ENCODE results near the gene GRID2.
"Not testable (repeated sequence)": the region's sequence is repeated elsewhere in the genome, so short reads cannot be mapped to it uniquely, and the experiment has no call there.

Gene GRID2

DNA sequence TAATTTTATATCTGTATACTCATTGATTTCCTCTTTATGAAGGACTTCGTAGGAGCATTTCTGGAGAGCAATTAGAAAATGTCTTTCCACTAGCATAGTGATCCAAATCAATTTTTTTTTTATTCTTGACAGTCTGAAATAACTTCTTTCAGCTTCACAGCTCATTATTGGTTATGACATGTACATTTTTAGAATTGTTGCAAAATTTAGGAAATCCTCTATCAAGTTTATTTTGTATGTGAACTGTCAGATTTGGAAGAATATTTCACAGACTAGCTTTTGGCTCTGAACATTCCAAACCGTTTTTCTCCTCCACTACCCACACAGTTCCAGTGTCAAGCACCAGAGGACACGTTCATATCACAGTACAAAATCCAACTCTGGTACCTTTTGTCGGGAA, 1275.2 kb downstream of the GRID2 start:
- DNase-seq = no peak

DNA sequence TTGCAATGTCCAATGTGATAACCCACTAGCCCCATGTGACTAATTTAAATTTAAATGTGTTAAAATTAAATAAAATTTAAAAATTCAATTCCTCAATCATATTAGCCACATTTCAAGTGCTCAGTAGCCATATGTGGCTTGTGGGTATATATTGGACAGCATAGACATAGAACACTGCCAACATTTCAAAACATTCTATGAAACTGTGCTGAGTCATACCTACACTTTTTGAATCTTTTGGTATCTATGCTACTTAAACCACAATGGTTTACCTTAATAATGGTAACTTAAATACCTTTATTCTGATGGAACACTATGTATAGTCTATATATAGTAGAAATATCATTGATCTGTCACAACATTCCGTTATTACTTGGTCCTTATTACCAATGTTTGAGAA, 1301.4 kb downstream of the GRID2 start:
- DNase-seq = no peak

DNA sequence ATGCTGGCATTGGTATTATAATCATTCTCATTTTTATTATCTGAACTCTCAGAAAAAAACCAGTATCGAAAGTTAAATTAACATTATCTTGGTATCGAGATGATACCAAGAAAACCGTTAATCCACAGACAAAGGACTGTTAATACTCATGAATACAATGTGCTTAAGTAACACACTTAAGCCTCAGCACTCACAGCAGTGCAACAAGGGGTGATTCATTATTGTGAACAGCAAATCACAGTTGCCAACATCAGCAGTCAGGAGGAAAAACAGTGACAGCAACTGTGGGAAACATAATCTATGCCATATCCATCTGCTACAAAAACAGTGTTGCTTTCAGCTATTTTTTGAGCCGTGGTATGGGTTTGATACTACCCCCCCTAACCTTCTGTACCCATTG, 1313.8 kb downstream of the GRID2 start:
- no peak for DNase-seq

DNA sequence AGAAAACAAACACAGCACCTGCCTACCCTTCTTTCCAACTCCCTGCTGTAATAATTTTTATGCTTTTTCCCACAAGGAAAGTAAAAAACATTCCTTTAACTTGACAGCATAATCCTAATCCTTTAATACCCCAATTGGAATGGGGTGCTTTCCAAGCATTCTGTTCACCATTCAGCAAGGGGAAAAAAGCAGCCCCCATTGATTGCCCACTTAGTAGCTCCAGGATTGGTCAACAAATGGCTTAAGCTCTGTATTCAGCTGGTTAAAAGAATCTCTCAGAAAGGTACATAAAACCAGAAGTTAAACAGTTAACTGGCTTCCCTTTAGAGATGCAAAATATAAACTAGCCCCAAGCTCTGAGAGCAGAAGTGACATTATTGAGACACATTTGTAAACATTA, 1330.0 kb downstream of the GRID2 start:
- no peak for DNase-seq

DNA sequence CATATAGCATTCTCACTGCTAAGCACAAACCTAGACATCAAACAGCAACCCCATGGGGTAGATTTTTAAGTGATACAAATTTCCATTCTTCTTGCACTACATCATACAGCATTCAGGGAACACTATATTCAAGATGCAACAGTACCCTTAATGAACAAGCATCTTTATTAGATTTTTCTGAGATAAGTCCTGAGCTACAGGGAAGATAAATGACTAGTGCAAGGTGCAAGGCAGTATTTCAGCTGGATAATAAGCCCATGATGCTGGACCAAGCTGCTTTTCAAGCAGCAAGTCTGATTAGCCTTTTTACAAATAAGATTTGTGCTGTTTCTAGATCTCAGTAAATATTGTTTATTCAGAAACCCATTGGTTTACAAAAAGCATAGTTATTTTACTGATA, 1332.2 kb downstream of the GRID2 start:
- no peak for DNase-seq

DNA sequence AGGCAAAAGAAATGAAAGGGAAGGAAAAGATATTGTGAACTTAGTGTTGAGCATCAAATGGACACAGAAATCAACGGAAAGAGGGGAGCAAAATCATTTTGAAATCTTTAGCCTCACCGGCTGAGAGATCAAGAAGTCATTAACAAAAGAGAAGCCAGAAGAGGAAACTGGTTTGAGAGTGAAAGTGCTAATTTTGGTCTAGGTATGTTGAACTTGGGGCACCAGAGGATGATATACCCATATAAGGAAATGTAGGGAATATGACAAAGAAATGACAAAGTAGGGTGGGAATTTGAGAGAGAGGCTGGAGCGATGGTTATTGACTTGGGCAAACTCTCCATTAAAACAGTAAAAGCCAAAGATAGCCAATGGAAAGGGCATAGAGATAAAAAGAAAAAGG, 1341.4 kb downstream of the GRID2 start:
- DNase-seq = no peak

DNA sequence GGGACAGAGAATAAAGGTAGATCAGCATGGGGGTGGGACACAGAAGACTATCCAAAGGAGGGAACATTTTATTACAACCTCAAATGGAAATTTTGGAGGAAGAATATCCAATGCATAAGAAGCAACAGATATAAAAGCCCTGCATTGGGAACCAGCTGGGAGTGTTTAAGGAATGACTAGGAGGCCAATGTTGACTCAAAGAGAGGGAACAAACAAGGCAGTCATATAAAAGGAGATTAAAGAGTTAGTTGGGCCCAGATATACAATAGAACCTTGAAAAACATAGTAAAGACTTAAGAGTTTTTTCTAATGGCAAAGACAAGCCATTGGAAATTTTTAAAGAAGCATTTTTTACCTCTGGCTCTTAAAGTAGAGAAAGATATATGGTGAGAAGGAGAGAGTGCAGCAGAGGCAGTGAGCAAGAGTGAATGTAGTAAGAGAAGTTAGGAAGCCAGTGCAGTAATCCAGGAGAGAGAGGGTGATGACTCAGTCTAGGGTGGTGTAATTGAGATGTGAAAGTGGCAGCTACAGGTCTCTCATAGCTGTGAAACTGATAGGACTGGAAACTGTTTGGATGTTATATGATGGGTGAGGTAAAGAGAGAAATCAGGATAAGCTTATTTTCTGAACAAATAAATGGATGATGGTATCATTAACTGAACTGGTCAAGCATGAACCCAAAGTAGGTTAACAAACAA, 1342.6 kb downstream of the GRID2 start:
- DNase-seq = peak; percentile 76

DNA sequence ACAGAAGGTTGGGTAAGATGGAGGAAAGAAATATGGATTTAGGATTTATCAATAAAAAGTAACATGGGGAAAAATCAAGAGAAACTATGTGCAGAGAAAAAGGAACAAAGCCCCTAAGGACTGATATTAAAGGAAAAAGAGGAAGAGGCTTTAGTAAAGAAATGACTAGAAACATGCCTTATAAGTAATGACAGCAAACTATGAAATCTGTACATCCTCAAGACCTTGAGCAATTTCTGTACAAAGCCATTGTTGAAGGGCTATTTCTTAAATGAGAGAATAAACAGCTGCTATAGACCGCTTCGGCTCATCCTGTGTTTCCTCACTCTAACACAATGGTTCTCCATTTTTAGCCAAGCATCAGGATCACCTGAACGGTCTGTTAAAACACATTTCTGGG, 1344.5 kb downstream of the GRID2 start:
- DNase-seq = no peak

DNA sequence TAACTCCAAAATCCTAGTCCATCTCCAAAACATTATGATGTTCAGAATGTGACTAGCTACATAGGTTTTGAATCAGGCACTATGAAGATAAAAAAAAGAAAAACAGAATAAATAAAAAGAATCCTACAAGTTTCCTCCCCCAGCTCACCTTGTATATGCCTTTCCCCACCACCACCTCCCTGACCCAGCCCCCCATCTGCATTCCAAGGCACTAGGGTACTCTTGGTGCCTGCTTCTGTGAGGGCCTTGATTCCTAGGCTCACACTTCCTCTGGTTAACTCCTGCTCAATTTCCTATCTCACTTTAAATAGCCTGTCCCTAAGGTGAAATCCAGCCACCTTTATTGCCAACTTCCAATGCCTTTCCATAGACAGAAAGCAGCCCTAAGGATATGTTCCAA, 1346.1 kb downstream of the GRID2 start:
- no peak for DNase-seq

DNA sequence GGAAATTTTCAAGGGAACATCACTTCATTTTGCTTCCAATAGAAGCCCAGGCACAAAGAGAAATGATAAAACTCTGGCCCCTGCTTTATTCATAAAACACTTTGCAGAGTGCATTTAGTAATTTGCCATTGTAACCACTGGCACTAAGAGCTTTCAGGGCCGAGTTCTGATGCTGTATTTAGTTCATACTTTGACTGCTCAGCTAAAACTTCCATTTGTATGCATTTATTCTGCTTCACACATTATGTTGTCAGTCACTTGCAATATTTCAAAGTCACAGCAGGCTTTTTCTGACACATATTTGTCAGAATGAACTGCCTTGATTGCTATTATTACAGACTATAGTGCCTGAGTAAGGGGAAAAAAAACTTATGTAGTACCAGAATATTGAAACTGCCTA, 1350.4 kb downstream of the GRID2 start:
- no peak for DNase-seq

DNA sequence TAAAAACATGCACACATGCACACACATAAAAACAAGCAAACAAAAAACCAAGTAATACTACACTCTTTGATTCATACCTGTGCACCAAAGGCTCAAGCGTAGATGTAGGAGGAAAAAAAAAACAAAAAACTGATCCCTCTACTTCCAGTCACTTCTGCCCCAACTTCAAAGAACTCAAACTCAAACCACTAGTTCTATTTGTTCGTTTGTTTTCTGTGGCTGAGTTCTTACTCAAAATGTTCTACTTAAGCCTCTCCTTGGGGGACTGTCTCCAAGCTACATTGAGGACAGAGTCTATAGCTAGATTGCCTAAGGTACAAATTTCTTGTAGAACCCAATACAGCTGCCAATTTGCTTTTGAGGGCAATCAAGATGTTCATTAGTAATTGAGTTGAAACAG, 1353.8 kb downstream of the GRID2 start:
- DNase-seq = peak; percentile 16

DNA sequence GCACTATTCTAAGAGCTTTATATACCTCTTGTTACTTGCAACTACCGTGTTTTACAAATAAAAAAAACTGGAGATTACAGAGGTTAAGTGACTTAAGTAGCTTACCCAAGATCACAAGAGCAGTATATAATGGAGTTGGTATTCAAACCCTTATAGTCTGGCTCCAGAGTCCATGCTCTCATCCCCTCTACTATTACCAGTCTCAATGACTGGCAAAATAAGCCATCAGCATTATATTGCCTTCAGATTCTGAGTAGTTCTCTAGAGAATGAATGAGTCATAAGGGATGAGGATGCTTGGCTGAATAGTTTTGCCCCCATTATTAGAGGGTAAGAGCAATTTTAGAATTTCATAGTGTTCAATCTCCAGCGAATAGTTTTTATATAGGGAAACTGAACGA, 1354.7 kb downstream of the GRID2 start:
- DNase-seq = peak; percentile 12

DNA sequence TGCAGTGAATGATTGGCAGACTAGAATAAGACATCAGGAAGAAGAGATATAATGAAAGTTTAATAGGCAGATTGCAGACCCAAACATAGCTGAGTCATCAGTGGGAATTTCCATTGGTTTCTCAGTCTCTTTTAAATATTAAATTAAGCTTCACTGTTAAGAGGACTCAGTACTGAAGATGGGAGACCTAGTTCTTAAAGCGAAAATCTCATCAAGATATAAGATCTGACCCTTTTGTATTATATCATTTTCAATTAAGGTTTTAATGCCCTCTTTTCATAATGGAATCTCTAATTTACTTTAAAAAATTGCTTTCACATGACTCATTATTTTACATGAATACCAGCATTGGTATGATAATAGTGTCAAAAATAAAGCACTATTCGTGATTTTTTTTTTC, 1355.9 kb downstream of the GRID2 start:
- peak; percentile 14 for DNase-seq

DNA sequence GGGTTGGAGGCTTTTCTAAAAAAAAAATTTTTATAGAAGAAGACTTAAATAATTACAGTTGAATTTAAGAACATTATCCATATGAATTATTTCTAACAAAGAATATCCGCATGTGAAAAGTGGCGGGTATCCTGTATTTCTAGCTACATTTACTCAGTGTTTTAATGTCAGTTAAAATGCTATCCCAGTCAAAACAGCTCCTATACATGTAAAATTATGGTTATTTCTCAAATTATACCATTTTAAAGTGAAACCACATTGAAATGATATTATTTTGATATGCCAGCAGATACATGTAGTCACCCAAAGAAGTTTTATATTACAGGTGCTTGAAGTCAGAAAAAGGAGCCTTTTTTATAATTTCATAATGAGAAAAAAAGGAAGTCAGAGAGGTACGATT, 1356.3 kb downstream of the GRID2 start:
- DNase-seq = no peak

DNA sequence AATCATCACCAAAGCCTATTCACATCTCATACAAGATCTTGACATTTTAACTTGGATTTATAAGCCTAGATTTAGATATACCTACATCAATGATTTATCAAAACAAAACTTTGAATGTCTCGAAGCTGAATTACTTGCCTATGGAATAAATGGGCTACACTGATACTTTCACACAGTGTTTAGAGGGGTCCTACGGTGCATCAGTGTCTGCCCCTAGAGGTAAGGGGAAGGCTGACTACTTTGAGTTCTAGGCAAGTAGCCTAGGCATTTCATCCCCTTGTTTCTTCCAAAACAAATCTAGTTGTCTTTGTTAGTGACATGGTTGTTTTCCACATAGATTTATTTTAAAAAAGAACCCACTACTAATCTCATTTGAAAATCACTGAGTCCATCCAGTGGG, 1366.7 kb downstream of the GRID2 start:
- DNase-seq = no peak

DNA sequence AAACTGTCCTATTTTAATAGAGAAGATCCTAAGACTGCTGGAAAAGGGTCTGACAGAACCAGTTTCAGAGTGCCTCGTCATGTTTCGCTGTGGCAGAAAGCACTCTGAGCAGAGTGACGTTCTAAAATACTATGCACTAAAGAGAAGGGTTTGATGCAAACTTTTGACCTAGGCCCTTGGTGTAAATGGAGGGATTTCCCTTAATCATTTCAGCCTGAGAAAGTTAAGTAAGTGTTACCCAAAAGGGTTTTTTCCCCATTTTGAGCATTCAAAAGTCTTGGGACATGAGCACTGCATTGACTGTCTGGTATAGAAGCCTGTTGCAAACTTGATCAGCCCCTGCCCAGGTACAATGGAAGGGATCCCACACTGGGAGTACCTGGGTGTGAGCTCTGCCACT, 1367.3 kb downstream of the GRID2 start:
- DNase-seq = no peak

DNA sequence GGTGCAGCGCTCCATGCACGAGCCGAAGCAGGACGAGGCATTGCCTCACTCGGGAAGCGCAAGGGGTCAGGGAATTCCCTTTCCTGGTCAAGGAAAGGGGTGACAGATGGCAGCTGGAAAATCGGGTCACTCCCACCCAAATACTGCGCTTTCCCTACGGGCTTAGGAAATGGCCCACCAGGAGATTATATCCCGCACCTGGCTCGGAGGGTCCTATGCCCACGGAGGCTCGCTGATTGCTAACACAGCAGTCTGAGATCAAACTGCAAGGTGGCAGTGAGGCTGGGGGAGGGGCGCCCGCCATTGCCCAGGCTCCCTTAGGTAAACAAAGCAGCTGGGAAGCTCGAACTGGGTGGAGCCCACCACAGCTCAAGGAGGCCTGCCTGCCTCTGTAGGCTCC, 1373.2 kb downstream of the GRID2 start:
- DNase-seq = not testable (repeated sequence)

DNA sequence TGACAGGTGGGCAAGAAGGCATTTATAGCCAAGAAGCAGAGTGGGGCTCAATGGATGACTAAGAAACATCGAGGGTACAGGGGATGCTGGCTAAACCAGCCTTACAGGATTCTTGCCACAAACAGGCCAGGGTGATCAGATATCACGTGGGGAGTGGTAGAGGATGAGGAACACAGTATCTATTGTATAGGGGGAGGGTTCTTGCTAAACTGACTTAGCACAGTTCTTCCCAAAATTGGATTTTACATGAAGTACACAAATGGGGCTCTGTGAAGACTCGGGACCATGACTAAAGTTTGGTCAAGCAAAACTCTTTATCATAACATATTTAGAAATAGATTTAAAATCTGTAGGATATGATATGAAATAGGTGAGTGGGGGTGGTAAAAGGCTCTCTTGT, 1380.8 kb downstream of the GRID2 start:
- DNase-seq = no peak

DNA sequence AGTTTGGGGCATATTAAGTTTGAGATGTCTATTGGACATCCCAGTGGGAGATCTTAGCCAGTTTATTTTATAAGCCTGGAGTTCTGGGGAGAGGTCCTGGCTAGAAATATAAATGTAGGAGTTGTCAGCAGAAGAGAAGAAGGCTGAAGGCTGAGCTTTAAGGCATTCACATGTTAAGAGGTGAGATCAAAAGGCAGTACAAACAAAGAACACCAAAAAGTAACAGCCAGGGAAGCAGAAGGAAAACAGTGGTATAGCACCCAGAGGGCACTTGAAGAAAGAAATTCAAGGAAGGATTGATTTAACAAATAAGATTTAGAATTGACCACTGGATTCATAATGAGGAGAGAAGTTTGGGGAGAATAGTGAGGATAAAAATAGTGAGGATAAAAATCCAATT, 1383.5 kb downstream of the GRID2 start:
- DNase-seq = no peak

DNA sequence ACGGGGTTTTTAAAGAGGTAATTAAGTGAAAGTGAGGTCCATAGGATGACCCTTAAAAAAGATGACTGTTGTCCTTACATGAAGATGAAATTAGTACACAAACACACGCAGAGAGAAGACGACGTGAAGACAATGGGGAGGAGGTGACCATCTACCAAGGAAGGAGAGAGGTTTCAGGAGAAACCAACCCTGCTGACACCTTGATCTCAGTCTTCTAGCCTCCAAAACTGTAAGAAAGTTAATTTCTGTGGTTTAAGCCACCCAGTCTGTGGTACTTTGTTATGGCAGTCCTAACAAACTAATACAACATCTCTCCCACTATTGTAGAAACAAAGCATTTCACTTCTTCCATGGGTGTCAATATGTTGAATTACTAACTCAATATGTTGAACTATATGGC, 1385.2 kb downstream of the GRID2 start:
- DNase-seq = no peak

DNA sequence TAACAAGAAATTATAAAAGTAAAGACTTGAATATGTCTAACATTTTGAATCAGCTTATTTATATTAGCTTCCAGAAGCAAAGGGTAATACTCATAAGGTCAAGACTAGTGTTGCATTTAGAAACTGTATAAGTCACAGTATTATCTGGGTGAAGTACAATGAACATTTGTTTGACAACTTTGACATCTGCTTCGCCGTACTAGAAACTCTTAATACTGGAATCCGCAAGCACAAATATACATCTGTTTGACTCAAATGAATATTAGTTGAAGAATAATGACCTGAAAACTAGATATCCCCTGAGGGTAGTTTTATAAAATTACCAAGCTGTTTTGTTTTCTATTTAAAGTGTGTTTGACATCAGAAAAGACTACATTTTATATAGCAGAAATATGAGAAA, 1389.4 kb downstream of the GRID2 start:
- no peak for DNase-seq

DNA sequence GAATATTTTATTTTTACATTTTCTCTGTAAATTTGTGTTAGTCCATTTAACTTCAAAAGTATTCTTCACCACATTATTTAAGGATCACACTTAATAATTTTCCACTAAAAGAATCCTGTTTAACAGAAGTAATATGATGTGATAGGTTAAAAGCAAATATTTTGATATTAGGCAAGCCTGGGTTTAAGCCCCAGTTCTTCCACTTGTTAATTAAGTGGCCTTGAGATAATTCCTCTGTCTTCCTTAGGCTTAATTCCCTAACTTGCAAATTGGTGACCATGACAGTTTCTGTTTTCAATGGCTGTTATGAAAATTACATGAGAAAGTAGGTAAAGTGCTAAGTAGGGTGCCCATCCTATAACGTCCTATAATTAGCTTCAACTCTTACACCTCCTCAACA, 1394.9 kb downstream of the GRID2 start:
- DNase-seq = peak; percentile 68

DNA sequence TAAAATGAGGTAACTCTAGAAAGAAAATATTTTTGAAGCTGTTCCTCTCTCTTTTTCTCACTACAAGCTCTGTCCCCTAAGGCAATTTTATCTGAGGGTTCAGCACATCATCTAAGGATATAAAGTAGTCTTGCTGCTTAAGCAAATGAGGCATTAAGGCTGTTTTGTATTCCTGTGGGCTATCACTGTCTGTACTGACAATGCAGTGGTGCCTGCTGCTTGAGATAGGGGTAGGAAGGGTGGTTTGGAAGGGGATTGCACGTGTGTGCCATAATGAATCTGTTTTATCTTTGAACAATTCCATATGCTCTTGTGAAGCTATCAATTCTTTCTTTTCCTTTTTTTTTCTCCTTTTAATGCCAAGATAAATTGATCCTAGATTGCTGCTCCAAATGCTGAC, 1396.8 kb downstream of the GRID2 start:
- DNase-seq = peak; percentile 75

DNA sequence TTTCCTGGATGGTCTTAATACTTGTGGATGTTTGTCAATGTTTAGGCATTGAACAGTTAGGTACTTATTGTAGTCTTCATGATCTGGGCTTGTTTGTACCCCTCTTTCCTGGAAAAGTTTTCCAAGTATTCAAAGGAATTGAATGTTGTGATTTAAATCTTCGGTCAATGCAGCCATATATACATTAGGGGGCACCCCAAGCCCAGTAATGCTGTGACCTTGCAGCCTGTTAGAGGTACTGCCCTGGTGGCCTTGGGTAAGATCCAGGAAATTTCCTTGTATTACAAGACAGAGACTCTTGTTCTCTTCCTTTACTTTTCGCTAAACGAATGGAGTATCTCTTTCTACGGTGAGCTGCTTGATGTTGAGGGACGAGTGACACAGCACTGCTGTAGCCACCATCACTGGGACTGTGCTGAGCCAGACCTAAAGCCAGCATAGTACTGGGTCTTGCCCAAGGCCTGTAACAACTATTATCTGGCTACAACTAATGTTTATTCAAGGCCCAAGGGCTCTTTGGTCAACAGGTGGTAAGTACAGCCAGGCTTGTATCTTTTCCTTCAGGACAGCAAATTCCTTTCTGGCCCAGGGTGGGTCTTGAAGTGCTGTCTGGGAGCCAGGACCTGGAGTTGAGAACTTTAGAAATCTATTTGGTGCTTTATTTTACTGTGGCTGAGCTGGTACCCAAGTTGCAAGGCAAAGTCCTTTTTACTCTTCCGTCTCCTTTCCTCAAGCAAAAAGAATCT, 1406.5 kb downstream of the GRID2 start:
- DNase-seq = peak; percentile 41

DNA sequence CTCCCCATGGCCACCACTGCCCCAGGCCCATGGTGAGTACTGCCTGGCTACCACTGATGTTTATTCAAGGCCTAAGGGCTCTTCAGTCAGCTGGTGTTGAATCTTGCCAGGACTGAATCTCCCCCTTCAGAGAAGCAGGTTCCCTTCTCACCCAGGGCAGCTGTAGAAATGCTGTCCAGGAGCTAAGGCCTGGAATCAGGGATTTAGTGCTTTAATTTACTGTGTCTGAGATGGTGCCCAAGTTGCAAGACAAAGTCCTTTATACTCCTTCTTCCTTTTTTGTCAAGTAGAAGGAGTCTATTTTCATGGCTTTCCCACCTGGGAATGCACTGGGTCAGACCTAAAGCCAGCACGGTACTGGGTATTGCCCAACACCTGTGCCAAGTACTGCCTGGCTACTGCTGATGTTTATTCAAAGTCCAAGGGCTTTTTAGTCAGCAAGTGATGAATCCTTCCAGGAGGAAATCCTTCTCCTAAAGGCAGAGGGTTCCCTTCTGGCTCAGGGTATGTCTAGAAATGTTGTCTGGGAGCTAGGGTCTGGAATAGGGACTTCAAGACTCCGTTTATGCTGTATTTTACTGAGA, 1407.2 kb downstream of the GRID2 start:
- DNase-seq = no peak

All from NCI-H69 (cell line).